Inflammatory macrophage treated with lipopolysaccharide for 1 hour (primary cell): Measurements from ENCODE around the gene TBX1.
"Not testable (repeated sequence)": the region's sequence is repeated elsewhere in the genome, so short reads cannot be mapped to it uniquely, and the experiment has no call there.

Experiments used
- DNase-seq, 2 donors: peaks; one replicate each; pipeline ENCODE4 v3.0.0-alpha.2; 2020 to 2022

TBX1 gene

DNA sequence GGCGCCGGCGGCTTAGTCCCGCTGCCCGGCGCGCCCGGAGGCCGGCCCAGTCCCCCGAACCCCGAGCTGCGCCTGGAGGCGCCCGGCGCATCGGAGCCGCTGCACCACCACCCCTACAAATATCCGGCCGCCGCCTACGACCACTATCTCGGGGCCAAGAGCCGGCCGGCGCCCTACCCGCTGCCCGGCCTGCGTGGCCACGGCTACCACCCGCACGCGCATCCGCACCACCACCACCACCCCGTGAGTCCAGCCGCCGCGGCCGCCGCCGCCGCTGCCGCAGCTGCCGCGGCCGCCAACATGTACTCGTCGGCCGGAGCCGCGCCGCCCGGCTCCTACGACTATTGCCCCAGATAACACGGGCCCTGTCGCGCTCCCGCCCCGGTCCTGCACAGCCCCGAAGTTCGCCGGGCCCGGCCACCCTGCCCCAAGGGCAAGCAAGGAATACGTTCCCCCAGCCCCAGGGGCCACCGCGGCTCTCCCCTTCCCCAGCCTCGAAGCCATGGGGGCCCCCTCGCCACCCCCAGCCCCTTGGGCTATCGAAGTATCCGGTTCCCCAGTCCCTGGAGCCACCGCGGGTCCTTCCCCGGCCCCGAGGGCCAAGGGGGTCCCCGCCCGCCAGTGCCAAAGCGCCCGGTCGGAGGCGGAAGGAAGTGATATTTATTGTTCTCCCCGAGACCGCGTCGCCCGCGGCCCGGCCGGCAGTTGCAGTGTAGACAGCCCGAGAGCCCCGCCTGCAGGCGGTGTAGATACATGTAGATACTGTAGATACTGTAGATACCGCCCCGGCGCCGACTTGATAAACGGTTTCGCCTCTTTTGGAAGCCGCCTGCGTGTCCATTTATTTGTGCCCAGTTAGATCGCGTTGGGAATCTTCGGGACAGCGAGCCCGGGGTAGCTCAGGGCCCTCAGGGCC lies 6.2 kb downstream of the TBX1 start:
- peak; percentile 59 to 76 for DNase-seq

DNA sequence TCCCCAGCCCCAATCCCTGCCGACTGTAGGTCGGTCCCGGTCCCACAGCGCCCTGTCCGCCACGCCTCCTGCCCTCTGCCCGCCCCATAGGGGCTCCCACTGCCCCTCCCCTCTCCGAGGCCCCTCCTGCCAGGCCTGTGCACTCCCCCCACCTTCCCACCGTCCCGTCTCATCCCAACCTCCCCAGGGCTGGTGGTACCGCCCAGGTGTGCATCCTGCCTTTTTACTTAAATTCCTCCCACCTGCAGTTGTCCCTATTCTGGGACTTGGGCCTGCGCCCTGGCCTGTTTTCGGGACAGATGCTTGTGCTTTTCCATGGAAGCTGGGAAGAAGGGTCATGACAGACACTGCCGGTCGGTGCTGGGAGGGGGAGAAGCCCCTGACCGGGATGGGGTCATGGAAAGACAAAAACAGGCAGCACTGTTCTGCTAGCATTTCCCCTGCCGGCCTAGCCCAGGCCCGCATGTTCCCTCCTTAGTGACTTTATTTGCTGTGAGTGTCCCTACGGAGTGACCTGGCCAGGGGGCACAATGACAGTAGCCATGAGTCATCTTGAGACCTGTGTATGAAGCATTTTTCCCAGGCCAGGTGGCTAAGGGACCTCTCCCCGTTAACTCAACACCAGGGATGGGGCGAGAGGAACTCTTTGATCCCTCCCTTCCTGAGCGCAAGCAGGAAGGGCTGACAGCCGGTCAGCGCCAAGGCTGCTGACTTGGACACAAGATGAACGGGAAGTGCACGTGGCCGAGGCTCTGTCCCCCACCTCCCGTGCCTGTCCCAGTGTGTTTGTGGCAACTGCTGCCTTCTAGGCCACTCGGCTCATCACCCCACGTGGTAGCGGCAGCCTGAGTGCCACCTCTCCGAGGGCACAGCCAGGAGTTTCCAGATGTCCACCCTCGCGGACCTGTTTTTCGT lies 7.1 kb downstream of the TBX1 start:
- no peak for DNase-seq

DNA sequence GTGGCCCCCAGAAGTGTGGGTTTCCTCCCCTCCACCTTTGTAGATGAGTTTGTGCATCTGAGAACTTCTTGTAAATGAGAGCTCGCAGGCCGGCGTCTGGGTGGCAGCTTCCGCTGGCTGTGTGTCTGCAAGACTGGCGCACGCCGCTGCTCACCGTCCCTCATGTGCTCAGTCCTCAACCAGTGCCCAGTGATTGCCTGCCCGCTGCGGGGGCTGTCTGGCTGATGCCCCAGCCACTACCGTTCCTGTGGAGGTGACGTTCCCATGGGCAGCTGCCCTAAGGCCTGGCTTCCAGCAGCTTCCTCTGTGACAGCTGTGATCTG lies 8.8 kb downstream of the TBX1 start:
- no peak for DNase-seq

DNA sequence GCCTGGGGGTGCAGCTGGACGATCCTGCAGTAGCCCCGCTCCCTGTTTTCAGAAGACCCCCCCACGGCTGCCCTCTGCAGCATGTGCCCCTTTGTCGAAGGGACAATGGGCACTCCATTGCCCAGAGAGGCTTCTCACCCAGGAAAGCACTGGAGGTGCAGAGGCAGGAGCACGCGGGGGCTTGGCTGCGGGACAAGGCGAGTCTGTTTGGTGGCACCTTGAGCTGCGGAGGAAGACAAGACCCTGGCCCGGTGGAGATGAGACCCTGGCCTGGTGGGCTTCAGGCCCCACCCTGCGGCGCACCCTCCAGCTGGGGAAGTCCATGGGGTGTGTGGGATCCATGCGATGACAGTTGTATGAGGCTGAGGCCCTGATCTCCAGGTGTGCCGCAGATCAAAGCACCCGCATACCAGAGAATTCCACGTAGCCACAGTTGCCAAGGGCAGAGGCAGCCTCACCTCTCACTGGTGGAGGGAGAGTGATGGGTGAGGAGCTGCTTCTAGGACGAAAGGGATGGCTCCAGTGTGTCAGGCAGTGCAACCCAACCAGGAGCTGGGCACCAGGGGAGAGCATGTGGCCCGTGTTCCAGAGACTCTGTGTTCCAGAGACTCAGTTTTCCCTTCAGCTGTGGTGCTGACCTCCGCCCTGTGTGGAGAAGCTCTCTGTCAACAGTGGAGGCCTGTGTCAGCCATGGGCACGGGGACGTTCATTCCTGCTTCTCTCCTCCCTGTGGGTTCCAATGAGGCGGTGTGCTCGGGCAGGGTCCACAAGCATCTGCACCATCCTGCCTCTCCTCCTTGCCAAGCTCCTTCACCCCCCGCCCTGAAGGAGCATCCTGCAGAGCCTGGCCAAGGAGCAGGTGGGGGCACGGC lies 10.0 kb downstream of the TBX1 start:
- no peak for DNase-seq

DNA sequence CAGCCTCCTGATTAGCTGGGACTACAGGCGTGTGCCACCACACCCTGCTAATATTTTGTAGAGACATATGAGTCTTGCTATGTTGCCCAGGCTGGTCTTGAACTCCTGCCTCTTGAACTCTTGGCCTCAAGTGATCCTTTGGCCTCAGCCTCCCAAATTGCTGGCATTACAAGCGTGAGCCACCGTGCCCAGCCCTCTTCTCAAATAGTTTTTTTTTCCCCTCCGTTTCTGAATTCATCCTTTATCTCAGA lies 11.8 kb downstream of the TBX1 start:
- DNase-seq, result no peak

DNA sequence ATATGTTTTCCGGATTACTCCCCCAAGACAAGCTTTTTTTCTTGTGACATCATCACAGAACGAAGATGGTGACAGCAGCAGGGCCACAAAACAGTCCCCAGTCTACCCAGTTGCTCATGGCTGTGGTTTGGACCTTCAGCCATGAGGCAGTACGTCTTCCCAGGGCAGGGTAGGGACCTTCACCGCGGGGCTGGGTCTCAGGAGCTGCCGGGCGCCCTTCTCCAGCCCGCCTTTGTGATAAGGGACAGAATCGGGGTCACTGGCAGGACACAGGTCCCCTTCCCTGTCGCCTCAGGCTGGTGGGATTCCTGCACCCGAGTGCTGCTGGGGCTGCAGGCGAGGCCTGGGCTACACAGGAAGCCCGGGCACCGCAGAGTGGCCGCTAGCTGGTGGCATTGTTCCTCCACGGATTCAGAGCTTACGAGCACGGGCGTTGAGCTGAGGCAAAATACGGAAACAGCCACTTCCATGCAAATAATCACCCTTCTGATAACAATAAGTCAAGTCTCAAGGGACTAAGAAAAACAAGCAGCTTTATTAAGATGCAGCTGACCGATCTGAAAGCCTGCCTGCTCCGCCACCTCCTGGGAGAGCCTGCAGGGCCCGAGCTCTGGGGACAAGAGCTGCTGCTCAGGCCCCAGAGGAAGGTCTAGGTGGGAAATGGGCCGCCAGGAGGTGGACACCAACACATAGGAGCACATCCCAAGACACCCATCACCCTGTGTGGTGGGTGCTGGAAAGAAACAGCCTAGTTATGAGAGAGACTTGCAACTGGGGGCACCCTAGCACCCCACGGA lies 12.3 kb downstream of the TBX1 start:
- no peak for DNase-seq

DNA sequence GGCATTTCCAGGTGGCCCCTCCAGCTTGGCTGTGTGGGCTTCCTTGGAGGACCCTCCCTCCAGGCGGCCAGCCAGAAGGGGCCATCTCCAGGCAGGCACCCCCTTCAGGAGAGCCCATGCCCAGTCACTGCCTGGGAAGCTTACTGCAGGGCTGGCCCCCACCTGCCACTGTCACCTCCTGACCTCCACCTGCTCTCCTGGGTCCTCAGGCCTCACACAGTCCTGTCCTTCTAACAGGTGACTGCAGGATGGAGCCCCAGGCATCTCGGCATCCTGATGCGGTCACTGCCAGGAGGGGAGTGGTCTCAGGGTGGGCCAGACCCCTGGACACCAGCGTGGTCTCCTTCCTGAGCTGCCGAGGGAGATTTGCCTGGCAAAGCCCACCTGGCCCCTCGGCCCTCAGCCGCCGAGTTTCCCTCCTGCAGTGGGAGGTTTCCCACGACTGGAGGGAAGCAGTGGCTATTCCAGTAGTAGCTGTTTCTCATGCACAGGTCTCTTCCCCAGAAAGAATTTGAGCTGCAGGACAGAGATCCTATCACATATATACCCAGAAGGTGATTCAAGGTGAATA lies 13.0 kb downstream of the TBX1 start:
- no peak for DNase-seq

DNA sequence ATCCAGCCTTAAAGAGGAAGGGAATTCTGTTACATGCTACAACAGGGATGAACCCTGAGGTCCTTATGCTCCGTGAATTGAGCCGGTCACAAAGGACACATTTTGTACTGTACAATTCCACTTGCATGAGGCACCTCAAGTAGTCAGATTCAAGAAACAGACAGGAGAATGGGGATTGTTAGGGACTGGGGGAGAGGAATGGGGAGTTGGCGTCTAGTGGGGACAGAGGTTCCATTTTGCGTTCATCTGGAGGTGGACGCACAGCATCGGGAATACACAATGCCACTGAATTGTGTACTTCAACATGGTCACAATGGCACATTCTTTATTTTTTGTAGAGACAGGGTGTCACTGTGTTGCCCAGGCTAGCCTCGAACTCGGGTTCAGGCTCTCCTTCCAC lies 14.1 kb downstream of the TBX1 start:
- DNase-seq, result no peak

DNA sequence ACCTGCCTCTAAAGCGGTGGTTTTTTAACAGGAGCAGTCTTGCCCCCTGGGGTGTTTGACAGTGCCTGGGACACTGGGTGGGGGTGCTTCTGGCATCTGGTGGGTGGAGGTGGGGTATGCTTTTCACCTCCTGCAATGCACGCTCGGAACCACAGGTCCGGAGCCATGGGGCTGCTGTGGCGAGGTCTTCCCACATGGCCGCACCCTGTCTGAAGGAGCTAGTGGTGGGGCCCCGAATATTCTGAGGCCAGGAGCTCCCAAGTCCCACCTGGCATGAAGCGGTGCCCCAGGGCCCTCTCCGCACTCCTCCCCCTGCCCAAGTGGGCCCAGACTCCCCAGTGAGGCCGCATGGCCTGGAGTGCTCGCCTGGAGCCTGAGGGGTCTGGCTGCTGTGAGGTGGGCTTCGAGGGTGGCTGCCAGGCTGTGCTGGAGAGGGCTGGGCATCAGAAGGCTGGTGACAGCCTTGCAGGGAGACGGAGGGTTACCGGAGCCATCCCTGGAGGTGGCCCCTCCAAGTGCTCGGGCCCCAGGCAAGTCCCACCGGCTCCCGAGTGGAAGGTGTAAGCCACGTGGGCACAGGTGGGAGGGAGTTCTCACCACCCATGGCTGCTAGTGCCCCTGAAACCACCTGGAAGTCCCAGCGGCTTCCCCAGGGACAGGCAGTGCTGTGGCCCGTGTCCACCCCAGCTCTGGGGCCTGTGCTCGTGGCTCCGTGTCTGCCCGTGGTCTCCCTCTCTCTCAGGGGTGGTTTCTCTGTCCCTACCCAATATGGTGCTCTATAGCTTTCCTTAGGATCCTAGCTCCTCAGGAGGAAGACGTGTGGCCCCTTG lies 15.1 kb downstream of the TBX1 start:
- DNase-seq, result no peak

DNA sequence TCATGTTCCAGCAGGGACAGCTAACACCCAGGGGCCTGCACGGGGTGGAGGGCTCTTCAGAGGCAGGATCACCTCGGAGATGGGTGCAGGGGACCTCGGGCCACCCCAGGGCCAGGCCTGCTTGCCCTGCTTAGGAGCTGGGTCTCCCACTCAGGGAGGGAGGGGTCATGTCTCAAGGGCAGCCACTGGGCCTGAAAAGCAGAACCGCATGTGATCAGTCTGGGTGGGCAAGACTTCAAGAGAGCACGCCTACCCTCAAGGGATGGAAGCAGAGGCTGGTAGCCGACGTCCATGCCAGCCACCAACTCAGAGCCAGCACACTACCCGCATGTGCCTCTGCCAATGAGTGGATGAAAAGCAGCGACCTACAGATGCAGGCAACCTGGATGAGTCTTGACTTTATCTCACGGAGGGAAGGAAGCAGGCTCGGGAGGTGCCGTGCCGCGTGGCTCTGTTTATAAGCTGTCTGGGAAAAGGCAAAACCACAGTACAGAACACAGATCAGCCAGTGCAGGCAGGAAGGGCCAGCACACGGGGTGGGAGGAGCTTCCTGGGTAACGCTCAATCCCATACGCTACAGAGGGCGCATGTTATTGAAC lies 16.0 kb downstream of the TBX1 start:
- DNase-seq, result no peak

DNA sequence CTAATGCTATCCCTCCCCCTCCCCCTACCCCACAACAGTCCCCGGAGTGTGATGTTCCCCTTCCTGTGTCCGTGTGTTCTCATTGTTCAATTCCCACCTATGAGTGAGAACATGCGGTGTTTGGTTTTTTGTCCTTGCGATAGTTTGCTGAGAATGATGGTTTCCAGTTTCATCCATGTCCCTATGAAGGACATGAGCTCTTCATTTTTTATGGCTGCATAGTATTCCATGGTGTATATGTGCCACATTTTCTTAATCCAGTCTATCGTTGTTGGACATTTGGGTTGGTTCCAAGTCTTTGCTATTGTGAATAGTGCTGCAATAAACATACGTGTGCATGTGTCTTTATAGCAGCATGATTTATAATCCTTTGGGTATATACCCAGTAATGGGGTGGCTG lies 16.6 kb downstream of the TBX1 start:
- DNase-seq, result not testable (repeated sequence)

DNA sequence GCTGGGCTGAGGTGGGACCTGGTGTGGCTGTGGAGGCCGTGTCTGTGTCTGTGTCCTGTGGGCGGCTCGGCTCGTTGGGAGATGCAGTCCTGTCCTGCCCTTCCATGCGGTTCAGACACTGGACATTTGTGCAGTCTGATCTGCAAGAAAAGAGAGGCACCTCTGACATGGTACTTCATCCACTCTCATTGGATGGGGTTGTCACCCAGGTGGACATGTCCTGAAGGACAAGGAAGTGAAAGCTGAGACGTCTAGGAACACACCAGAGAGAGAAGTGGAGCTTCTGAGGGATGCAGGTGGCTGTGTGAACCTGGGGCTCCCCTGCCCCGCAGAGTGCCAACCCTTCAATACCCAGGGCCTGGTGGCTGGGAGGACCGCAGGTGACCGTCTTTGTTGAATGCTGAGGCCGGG lies 18.4 kb downstream of the TBX1 start:
- no peak for DNase-seq

DNA sequence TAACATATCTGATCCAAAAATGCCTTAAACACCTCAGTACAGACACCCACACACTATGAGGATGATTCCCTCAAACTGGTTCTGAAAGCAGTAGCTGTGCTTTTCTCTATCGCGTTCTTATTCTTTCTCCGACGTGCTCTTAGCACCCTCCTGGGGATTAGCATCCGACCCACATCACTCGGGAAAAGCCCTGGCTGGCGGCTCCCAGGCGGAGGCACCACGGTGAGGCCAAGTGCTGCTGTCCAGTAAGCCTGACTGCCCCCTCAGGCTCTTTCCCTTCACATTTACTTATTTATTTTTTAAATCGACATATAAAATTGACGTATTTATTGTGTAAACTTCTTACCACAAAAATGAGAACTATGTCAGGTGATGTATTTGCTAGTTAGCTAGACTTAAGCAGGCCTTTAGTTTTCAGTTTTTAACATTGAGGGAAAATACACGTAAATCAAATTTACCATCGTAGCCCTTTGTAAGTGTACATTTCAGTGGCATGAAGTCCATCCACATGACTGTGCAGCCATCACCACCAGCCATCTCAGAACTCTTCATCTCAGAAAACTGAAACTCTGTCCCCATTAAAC lies 19.2 kb downstream of the TBX1 start:
- DNase-seq, result no peak

DNA sequence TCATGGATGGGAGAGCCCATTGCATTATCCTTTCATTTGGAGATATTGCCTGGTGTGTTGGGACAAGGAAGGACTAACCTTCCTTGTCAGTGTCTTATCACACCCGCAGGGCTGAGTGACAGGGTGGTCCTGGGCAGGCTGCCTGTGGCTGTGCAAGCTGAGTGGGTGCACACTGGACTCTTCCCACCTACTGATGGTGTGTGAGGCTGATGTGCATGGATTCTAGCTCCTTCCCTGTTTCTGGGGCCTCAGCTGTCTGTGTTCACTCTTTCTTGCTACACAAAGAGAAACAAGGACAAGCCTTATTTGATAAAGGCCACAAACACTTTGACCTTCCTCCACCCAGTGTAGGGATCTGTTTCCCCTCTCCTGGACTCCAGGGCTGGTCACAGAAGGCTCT lies 22.0 kb downstream of the TBX1 start:
- DNase-seq, result no peak

DNA sequence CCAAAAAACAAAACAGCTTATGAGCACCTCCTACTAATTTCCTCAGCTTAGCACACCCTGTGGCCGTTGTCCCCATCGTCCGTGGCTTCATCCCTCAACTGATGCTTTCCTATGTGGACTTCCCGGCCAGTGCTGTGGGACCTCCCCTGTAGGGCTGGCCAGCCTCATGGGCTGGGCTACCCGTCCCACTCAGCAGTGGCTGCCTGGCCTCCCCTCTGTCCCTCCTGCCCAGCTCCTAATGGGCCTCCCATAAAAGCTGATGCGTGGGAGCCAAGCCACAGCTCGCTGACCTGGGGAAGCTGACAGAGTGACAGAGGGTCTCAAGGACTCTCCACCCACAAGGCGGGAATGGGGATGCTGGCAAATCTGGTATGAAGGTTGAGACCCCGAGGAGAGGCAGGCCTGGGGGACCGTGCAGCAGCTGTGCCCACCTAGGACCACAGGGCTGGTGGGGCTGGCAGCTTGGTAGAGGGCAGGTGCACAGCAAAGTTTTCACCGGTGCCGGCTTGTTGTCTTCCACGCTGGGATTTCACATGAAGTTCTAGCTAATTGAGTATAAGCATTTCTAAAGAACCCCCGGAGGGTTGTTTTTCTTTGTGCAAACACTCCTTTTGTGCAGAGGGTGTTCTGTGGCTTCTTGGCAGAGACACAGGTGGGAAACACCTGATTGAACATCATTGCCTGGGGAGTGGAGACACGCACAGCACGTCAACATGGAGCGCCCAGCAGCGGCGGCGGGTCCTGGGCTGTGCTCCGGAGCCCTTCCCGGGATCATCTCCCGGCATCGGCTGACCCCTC lies 23.2 kb downstream of the TBX1 start:
- no peak for DNase-seq

DNA sequence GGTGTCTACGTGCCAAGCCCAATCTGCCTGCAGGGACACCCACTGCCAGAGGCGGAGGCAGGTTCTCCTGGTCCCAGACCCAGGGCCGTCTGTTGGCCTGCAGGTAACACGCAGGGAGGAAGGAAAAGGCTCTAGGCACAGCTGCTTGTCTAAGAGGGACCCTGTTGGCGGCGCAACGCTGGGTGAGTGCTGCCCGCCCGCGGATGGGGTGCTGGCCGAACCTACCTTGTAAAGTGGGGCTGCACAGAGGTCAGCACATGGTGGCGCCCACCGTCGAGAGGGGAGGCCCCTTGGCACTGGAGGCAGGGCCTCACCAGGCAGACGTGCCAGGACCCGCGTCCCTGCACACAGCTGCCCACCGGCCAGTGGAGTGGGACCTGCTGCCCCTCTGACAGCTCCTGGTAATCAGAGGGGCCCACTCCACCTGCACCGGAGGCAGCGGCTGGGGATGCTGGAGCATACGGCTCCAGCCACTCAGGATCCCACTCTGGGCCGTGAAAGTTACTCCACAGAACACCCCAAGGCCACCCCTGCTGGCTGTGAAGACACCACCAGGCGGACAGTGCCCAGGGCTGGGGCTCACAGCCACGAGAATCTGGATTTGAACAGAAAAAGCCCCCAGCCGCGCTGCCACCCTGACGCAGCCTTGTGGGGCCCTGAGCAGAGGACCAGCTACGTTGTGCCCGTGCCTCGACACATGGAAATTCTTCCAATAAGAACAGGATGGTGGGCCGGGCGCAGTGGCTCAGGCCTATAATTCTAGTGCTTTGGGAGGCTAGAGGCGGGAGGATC lies 24.0 kb downstream of the TBX1 start:
- no peak for DNase-seq

DNA sequence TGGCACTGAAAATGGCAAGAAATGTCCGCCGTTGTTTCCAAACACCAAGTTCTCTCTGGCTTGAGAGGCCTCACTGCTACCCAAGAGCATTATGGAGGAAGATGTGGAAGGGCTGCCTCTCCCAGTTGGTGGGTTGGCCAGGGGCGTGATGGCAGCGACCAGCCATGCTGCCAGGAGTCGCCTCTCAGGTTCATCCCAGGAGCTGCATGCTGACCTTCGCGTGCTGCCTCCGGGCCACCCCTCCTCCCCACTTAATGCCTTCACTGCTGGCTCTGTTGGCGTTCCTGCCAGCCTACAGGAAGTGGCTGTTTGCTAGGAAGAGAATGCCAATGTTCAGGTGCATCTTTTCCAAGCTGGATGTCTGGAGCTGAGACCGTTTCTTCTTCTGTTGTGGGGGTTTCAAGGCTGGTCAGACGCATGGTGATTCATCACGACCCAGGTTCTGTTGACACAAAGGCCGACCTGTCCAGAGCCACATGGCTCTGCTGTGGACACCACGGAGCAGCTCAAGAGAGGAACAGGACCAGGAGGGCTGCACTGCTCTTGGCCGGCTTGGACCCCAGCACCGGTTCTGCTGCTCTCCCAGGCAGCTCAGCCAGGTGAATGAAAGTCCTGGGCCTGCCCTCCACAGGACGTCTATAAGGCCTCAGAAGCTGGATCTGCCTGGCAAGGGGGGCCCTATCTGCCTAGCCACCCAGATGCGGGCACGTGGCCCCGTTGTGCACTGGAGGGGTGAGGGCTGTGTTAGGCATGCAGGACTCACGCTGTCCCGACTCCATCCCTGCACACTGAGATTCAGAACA lies 25.1 kb downstream of the TBX1 start:
- DNase-seq, result no peak

DNA sequence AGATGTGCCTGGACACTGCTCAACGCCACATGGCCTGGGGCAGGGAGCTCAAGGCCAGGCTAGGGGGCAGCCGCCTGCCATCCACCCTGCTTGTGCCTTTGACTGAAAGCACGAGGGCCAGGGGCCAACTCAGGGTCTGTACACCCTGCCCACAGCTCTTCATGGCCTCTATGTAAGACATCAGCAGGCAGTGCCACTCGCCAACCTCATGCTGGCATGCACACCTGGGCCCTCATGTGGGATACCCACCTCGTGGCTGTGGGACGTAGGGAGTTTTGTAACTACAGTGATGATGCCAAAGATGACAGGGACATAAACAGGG lies 25.6 kb downstream of the TBX1 start:
- DNase-seq, result no peak
